Kidney capillary endothelial cell (primary cell): ENCODE measurements around the gene HCN1.

Experiments used
- DNase-seq: peaks from one replicate; pipeline ENCODE4 v3.0.0-alpha.2; 2018; ENCODE audit warnings: low spot score

The HCN1 gene

DNA sequence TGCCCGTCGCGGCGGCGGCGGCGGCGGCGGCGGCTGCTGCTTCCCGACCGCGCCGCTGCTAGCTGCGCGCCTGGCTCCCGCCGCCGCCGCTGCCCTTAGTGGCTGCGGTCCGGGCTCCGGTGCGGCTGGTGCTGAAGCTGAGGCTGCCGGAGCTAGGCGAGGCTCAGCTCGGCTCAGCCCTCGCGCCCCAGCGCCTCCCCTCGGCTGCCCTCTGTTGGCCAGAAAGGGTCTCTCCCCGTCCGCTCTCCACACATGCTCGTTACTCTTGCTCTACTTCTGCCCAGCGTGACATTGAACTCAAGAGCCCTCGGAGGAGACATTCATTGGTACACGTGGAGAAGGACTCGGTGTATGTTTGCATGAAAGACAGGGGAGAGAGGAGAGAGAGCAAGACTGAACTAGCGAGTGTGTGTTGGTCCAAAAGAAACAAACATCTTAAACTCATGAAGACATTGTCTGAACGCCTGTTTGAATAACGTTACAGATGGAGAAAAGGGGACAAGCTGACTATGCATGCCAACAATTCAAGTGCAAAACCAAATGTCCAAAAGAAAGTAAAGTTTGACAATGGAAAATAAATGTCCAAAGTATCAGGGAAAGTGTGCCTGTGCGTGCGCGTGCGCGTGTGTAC is at the start of gene HCN1:
Gene HCN1, minus strand, starts transcription at position 175 of the 631 bp plus-strand sequence.
- DNase-seq: peak; percentile 57

DNA sequence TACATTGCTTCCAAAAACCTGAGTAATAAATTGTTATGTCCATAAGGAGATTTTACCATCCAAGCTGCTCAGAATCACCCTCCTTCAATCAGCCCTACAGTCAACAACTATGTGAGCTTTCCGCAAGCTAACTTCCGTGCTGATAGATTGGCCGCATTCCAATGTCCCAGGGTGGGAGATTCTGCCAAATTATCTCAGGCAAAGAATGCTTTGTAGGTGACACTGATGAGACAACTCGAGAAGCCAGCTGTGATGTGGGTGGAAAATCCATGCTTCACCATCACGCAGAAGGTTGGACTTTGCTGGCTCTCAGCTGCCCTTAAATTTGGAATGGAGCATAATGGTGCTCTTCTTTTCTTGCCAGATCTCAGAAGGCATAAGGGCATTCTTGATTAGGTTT is 44.9 kb upstream of the HCN1 start:
- DNase-seq: no peak

DNA sequence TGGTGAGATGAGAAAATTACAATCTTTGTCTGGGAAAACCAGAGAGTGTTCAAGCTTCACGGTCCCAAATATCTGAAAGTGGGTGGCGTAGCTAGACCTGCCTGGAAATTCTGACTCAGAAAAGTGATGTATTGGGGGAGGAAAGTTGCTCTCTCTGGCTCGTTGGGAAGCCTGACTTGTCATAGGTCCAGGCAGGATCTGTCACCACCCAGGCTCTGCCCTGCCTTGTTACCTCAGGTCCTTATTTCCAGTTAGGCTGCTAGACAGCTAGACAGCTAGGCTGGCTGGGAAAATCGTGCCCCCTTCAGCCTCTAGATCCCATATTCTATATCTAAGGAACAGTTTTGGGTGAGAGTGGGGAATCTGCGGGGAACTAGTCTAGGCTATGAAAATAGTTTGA is 41.0 kb upstream of the HCN1 start:
- DNase-seq: no peak

DNA sequence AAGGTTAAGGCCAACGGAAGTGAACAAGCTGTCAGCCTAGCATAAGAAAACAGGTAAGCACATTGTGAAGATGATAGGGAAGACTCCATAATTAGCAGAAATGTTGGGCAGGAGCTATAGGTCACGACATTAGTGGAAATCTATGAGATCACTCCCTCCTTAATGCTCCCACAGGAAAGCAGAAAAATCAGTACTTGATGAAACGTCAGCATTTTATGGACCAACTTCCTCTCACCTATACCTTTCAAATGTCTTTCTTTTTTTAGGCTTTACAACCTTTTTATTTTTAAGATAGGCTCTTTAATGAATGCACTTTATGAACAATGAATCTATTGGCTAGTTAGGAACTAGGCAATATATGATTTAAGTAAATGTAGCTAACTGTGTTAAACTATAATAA is 29.4 kb upstream of the HCN1 start:
- DNase-seq: no peak

DNA sequence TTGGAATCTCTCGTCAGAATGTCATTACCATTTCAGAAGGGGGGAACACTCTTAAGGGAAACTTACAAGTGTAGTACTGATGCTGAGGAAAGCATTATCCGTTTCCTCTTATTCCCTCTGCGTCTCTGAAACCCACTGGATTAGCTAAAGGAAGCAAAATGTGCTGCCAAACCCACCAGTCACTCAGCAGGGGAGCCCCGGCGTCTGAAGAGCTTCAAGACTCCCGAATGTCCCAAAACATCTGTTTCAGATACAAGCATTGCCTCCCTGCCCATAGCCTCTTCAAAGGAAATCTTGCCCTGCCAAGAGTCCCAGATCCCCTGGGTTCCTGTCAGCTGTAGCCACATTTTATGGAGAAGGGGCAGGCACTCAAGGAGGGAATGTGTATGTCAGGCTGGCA is 1.0 kb upstream of the HCN1 start:
- DNase-seq: no peak

DNA sequence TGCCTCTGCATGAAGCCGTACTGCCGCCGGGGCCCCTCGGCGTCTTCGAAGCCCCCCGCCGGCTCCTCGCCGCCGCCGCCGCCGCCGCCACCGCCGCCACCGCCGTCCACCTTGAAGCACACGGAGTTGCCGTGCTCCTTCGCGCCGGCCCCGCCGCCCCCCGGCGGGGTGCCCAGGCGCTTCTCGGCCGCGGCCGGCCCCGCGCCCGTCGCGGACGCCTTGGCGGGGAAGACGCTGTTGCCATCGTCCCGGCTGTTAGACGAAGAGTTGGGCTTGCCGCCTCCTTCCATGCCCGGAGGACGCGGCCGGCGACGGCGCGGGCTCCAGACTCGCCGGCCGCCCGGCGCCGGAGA is 400 bp downstream of the HCN1 start:
- DNase-seq: no peak

DNA sequence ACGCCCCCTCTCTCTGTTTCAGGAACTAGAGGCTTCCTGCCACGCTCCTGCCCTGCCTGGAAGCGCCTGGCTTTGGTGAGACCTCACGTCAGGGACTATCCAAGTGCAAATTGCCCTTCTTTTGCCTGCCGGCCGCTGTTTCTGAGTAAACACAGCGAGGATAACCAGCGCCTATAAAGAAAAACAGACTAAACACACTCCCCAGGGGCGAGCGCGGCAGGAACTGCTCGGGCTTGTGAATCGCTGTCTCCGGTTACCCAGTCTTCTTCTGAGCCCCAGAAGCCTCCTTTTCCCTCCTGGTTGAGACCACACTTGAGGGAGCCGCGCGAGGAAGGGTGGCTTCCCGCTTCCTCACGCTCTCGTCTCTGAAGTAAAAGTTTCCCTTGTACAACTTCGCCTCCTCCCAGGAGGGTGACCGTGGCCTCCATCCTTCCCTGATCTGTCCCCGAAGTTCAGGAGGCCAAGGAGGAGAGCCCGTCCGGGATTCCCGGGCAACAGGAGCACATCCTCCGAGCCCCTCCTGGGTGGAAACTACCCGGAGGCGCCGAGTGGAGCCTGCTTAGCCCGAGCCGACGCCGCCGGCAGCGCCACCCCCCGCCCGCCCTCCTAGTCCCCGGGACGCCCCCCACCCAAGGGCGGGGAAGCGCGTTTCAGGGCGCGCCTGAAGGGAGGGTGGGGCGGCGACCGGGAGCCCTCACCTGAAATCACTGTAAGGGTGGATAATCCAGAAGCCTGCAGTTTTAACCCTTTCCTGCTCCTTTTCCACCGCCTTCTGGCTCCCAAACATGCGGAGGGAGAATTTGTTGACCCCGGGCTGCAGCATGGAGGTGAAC is 993 bp downstream of the HCN1 start:
- DNase-seq: no peak

DNA sequence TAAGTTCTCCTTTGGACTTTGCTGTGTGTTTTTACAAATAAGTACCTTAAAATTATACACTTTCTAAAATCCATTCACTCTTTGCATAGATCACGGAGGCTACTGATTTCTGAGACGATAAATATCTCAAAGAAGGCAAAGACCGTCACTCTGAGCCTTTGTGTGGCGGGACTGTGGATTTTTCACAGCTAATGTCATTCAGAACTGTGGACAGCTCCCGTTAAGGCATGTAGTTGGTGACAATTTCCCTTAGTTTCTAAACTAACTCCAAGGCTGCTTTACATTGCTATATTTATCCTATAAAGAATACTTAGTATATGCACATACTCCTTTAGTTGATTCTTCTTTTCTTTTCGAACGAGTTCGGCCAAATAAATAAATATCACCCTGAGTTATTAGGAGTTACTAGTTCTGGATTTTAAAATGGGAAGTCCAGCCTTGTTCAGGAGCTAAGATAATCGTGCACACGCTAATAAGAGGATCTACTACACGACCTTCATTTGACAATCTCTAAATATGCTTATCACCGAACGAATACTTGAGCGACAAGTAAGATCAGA is 1.8 kb downstream of the HCN1 start:
- DNase-seq: no peak

DNA sequence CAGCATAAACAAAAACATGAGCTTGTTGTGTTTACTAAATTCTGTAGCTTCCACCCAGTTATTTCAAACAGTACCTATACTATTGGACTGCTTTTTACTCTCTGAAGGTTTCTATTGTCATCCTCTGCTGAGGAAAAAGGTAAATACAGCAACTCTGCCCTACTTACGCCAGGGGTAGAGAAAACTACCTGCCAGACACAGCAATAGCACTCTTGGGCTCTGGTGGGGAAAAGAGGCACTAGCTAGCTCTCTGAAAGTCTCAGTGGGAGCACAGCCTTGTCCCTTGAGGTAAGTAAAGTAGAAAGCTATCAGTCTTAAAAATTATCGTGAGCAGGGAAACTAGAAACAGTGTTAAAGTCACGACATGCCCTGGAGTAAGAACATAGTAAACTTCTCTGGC is 3.7 kb downstream of the HCN1 start:
- no peak for DNase-seq

DNA sequence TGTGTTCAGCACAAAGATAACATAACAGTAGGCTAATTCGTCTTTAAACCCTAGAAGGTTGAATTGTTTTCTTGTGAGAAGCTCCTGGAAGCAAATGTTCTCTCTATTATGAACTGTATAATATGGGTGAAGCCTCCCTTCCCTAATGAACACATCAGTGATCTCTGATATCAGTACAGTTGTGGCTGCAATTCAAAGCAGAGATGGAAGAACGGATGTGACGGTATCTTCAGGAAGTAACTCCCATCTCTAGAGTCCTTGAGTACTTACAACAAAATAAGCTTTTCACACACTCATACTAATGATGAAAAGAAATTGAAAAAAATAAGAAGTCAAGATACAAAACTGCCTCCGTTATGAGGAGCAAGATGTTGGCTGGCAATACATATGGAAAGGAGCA is 4.5 kb downstream of the HCN1 start:
- no peak for DNase-seq

DNA sequence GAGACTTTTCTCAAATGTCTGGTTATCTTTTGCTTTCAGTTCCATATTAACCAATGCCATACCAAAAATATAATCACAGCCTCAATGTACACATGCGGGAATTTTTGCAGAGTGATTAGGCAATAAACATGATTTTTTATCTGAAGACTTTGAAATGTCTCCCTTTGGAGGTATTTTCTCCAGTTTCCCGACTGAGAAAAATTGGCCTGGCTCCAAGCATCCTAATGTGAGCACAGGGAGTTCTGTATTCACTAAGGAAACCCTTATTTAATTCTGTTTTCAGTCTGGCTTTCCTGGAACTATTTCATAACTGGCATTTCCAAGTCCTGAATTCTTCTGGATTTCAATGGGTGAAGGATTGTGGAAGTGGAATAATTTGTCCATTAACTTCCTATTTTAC is 8.5 kb downstream of the HCN1 start:
- DNase-seq: no peak

DNA sequence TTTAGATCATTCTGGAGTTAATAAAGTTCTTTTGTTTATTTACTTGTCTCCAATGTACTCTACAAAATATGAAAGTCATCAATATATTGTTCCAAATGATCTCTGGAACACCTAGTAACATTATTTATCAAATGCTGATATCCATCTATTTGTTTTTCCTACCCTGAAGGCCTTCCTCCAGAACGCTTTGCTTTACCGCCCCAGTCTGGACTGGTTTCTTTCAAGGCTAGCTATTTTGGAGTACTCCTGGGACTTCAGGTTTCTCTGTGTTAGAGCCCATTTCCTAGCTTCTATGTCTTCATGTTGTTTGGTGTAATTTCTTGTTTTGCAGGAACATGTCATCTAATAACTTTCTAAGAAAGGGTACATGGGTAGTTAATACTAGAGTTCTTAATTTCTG is 9.6 kb downstream of the HCN1 start:
- DNase-seq: no peak

DNA sequence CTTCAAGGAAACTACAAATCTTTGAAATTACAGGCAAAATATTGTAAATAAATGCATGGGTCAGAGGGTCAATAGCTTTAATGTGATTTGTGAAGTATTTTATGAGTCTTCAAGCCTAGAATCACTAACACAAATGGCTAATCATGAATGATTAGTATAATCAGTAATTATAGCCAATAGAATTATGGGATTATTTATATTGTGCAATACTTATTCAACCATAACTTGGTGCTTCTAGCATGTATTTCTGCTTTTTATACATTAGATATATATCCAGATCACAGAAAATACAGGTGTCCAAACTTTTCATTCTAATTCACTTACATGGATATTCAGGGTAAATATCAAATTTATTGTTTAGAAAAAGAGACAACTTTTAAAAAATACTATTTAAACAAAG is 12.1 kb downstream of the HCN1 start:
- DNase-seq: no peak

DNA sequence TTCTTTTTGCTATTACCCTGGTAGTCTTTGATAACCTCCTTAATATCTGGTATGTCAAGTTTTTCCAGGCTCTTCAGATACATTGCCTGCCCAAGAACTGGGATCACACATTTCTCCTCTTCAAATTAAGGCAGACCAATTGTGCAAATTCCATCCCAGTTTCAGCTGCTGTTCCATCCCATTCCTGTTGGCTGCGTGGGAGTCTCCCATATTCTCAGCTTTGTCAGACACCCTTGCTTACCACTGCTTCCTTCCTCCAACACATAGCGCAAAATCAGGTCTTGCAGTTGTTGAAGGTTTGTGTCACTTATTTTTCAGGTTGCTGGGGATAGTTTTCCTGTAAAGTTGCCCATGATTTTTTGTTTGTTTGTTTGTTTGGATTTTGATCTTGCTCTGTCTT is 15.2 kb downstream of the HCN1 start:
- DNase-seq: no peak

DNA sequence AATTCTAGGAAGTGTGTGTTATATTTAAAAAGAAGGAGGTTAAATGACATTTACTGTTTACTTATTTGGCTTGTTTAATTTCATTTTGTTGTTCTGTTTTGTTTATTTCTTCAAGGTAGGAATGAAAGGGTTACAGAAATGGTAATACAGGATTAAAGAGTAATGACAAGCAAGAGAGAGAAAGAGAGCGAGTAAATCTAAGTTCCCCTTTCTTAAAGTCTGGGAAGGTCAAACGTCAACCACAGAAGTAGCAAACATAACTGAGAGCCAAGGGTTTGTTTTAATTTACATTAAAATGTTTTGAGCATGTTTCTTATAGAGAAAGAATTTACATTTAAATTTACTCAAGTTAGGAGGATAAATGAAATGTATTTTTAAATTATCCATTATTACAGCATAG is 18.7 kb downstream of the HCN1 start:
- no peak for DNase-seq

DNA sequence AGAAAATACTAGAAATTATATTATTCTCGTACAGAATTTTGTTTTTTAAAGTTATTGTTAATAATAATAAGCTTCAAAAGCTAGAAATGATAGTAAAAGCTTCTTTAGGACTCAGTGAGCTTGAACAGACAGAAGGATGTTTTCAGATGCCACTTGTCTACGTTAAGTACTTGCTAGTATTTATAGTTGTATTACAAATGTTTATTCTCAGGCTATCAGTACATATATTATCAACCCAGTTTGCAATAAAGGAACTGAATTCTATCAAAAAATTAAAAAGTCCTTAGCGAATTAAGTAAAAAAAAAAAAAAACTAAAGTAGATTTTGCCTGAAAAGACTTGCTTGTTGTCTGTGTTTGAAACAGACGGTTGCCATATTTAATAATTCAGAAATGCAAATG is 23.9 kb downstream of the HCN1 start:
- DNase-seq: no peak

DNA sequence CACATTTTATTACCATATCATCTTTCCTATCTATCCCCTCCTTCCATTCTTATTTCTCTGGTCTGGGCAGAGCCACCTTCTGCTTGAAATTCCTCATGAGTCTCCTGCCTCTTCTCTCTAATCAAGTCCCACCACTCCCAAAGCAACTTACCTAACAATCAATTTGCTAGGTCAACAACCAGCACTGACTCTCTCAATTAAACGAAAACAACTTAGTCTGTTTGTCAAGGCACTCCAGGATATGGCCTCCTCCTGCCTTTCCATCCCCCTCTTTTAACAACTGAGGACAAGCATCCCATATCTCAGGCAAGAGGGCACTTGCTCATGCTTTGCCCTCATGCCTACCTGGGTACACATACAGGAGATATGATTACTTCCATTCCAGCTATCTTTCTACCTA is 47.4 kb downstream of the HCN1 start:
- no peak for DNase-seq

DNA sequence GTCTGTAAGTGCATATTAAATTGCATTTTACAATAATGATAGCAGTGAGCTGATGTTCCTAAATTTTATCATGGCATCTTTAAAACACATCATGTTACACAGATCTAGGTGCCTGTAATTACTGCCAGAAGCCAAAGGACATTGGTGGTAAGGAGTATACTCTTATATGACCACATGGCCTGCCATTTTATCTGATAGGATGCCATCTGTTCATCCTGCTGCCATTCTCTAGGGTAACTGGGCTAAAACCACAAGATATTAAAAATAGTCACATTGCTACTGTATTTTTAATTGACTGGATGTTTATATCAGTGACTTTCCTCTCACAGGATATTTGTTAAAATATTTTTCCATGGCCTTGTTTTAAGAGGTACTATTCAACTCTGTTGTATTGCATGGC is 53.1 kb downstream of the HCN1 start:
- no peak for DNase-seq

DNA sequence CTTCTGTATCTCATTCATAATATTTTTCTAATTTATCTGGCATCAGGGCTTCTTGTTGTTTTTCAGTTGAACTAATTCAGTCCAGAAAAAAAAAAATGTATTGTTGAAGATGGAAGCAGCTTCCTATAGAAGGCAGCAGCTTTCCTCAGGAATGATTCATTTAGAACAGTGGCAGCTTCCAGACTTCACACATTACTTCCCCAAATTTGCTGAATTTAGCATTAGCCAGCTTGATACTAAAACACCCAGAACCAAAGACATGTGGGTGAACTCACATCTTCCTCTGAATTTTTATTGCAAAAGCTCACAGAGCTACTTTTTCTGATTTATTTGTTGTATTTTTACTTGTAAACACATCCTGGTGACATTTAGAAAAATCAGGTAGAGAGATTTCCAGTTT is 53.8 kb downstream of the HCN1 start:
- no peak for DNase-seq

DNA sequence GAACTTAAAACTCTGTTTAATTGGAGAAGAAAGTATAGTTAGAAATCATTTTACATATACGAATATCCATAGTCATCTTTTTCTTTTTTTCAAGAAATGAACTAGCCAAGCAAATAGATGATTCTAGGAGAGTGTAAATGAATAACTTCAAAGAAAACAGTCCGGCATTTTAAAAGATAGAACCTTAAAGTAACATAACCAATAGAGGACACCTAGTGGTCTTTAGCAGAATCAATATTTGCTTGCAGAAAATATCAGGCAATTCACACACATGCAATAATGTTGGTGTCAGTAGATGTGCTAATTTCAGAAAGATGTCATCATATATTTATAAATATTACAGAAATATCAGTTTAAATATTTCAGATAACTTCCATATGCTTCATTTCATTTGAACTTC is 57.1 kb downstream of the HCN1 start:
- DNase-seq: no peak

DNA sequence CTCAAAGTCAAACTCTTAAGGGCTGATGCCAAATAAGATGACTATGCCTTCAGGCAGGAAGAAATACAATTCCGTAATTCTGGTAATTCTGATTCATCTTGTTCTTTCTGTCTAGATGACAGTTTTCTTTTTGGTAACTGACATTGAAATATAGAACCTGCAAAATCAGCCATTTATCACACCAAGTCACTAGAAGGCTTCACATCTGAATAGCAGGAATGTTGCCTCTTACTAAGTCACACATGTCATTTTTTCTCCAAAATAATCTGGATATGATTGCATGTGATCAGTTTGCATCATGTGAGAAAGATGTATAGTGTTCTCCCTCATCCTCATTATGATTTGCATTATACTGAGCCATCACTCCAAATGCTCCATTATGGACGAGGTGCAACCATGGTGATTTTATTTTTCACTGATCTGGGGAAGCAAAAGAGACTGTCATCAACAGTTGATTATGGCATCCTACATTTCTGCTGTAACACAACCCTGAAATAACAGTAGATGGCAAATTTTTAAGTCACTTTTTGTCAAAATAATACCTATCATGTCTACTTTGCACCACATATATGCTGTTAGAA is 69.0 kb downstream of the HCN1 start:
- DNase-seq: no peak

DNA sequence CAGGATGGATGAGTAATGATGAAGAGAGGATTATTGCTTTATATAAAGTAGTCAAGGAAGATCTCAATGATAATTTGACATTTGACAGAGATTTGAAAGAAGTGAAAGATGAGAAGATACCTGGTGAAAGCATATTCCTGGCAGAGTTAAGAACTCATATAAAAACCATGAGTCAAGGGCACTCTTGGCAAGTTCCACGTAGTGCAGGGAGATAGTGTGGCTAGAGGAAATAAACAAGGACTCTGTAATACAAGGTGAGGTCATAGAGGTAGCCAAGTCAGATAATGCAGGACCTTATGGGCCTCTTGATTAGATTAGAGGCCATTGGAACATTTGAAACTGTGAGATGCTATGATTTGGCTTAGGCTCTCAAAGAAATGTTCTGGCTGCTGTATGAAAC is 72.3 kb downstream of the HCN1 start:
- DNase-seq: no peak

DNA sequence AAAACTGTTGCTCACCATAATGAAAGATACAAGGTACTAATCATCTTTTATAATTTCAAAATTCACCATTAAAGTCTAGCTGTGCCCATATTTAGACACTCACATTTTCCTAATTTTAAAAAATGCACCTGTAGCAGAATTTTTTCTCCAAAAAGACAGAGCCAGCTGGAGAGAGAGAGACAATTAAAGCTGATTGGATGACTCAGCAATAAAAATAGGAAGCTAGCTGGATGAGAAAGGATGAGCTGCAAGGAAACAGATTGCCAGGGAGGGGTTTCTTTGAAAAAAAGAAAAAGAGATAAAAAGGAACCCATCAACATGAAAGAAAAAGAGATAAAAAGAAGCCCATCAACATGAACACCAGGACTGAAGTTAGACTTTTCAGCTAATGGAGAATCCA is 73.8 kb downstream of the HCN1 start:
- no peak for DNase-seq
